Spleen (tissue), 11 donors: ENCODE measurements around the gene SRP14. TPM values are rescaled to one million over a fixed set of nuclear protein-coding genes. Genes with fewer than 3 reads are reported as not detected.

Experiments
- DNase-seq: peaks from one replicate; pipeline ENCODE4 v3.0.0-alpha.2; 2020
- H3K27ac ChIP-seq, 8 donors: fragments of 200-600 bp; sonication (generic) in 7 of 8; 1 replicate in 4 of 8; 2 replicates in 4 of 8; pipeline versions ENCODE4 v1.5.0 to v1.8.0; 2016 to 2021; ENCODE audit warnings: inconsistent platforms in 4 of 8, mild to moderate bottlenecking in 4 of 8, moderate library complexity in 1 of 8
- H3K27me3 ChIP-seq, 7 donors: fragments of 200-600 bp; sonication (generic) in 6 of 7; replicated peaks in 1 of 7; 1 replicate in 4 of 7; 2 replicates in 3 of 7; pipeline versions ENCODE4 v1.5.0 to v1.8.0; 2016 to 2021; ENCODE audit warnings: inconsistent platforms in 3 of 7, mild to moderate bottlenecking in 1 of 7
- H3K36me3 ChIP-seq, 6 donors: fragments of 200-600 bp; sonication (generic) in 5 of 6; 1 replicate in 4 of 6; 2 replicates in 2 of 6; pipeline versions ENCODE4 v1.5.0 to v1.8.0; 2016 to 2021; ENCODE audit warnings: inconsistent platforms in 2 of 6
- H3K4me1 ChIP-seq, 6 donors: fragments of 200-600 bp; sonication (generic) in 5 of 6; 1 replicate in 3 of 6; 2 replicates in 3 of 6; pipeline versions ENCODE4 v1.5.0 to v1.8.0; 2016 to 2021; ENCODE audit warnings: inconsistent platforms in 3 of 6
- H3K4me3 ChIP-seq, 8 donors: fragments of 200-600 bp; sonication (generic) in 7 of 8; 1 replicate in 4 of 8; 2 replicates in 4 of 8; pipeline versions ENCODE4 v1.5.0 to v1.8.0; 2016 to 2021; ENCODE audit warnings: inconsistent platforms in 4 of 8, mild to moderate bottlenecking in 4 of 8, moderate library complexity in 2 of 8
- H3K9me3 ChIP-seq, 8 donors: fragments of 200-600 bp; sonication (generic) in 7 of 8; 1 replicate in 4 of 8; 2 replicates in 4 of 8; pipeline versions ENCODE4 v1.5.0 to v1.8.0; 2016 to 2021; ENCODE audit warnings: inconsistent platforms in 4 of 8
- POLR2A ChIP-seq, 3 donors: fragments of 450-650 bp; IDR thresholded peaks; one replicate each; pipeline ENCODE4 v1.5.1; 2017; ENCODE audit warnings: antibody characterized with exemption in 3 of 3, mild to moderate bottlenecking in 1 of 3
- POLR2AphosphoS5 ChIP-seq, 3 donors: sonication (generic); formaldehyde crosslinking; IDR thresholded peaks; one replicate each; pipeline ENCODE4 v1.5.1; 2017; ENCODE audit warnings: antibody characterized with exemption in 3 of 3
- WGBS, 5 donors: extraction: QIAGEN DNeasy Blood & Tissue Kit in 3 of 5; methylation state at CpG; one replicate each; pipeline versions ENCODE4 v1.1.5 to v1.1.7; 2013 to 2018; 5-methylcytosine and 5-hydroxymethylcytosine counted together
- intact Hi-C: fragments of 100-400 bp; cut with DNase I; formaldehyde crosslinking; loops from one replicate; pipeline ENCODE4 v1.15.0; 2023; ENCODE audit warnings: low total_unique reads
- polyA plus RNA-seq, 3 donors: library from polyadenylated mRNA; stranded (reverse); fragments of 200-250 nt; gene quantifications; one replicate each; pipeline ENCODE4 v1.2.1, GENCODE V29; 2013
- total RNA-seq, 7 donors: library from RNA; depleted of rRNA in 3 of 7; stranded (reverse); fragments of >200 nt in 3 of 7; fragmentation: NEBNext Ultra II Directional in 4 of 7; extraction: Animal tissue kit (Norgen Biotek cat#: 25700) in 4 of 7; gene quantifications; one replicate each; pipeline versions ENCODE4 v1.1.0 to v1.2.1, GENCODE V29; 2016 to 2021
- TF ChIP-seq, protein P1 (sequence below), 11 experiments: fragments of 200-600 bp in 7 of 11; fragments of 450-650 bp in 4 of 11; sonication (generic) in 4 of 11; IDR thresholded peaks in 8 of 11; conservative IDR thresholded peaks in 3 of 11; 1 replicate in 7 of 11; 2 replicates in 4 of 11; pipeline versions ENCODE4 v1.4.0 to v1.8.0; 2016 to 2021; ENCODE audit warnings: antibody characterized with exemption in 11 of 11, inconsistent platforms in 4 of 11, mild to moderate bottlenecking in 1 of 11
- donor health status: healthy with polysubstance abuse.
- donor health status: DM: no; HTN: no; CAD: no; lungs with moderate emphysema.
- donor health status: DM: no; HTN: no; CAD: no.
- donor health status: Bipolar disorder and iron deficiency.
- donor health status: healthy.
- donor health status: DM: no; HTN: no; CAD: no.
- donor health status: DM: yes; HTN: yes; CAD: no.

Gene SRP14
- total and polyA plus RNA-seq, 10 donors = 109 to 356 (median 185) TPM

DNA sequence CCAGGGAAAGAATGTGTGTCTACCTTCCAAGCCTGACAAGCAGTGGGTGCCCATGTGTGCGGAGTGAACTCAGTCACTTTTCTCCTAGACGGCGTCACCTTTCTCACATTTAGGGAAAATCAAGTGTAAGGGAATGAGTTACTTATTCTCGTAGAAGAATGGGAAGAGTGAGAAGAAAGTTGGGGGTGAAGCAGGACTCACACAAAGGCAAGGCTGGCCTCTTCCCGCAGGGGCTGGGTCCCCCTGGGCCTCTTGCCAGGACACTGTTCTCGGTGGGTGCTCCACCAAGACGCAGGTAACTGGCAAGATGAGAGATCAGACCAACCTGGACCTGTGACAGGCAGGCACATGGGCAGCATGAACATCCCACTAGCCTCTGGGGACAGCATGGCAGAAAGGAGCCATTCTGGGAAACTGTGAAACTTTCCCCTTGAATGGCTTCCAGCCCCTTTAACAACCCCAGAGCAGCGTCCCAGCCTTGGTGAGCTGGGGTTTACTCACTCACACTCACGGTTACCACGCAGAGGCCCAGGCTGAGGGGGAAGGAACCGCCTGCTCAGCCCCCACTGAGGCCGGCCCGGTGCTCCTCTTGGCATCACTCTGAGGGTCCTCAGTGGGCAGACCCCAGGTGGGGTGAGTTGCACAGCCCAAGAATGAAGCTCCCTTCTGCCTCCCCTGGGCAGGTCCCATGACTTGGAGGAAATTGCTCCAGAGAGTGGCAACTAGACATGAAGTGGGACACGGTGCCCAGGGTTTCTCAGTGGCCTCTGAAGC is 15.0 kb upstream of the SRP14 start:
- Histone ChIP-seq H3K4me3 (no peak overlapping the region), H3K9me3 (no peaks in the 10 kb centered on the region), H3K27me3 (no peaks in the 10 kb centered on the region), H3K36me3 (peaks cover 0 to 4% (median 0%) of the 10 kb centered on the region in 6 donors), H3K4me1 (peaks cover 27 to 71% (median 48%) of the 10 kb centered on the region in 6 donors), H3K27ac (peak overlapping the region in 7 of 8 donors; percentile 38 to 81 (median 72))
- DNase-seq = peak; percentile 83
- TF ChIP-seq POLR2A (IDR thresholded peaks at IDR 0.05) (no peak), POLR2AphosphoS5 (IDR thresholded peaks at IDR 0.05) (no peak)
- TF ChIP-seq, protein P1, sequence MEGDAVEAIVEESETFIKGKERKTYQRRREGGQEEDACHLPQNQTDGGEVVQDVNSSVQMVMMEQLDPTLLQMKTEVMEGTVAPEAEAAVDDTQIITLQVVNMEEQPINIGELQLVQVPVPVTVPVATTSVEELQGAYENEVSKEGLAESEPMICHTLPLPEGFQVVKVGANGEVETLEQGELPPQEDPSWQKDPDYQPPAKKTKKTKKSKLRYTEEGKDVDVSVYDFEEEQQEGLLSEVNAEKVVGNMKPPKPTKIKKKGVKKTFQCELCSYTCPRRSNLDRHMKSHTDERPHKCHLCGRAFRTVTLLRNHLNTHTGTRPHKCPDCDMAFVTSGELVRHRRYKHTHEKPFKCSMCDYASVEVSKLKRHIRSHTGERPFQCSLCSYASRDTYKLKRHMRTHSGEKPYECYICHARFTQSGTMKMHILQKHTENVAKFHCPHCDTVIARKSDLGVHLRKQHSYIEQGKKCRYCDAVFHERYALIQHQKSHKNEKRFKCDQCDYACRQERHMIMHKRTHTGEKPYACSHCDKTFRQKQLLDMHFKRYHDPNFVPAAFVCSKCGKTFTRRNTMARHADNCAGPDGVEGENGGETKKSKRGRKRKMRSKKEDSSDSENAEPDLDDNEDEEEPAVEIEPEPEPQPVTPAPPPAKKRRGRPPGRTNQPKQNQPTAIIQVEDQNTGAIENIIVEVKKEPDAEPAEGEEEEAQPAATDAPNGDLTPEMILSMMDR (IDR thresholded peaks at IDR 0.05 in 8 of 11, conservative IDR thresholded peaks at IDR 0.05 in 3 of 11) = no peak
- 49 to 74% (median 61%) methylated on average over 14 of the region's 14 CpGs for WGBS, 5 donors
- intact Hi-C loops = no loop called here

DNA sequence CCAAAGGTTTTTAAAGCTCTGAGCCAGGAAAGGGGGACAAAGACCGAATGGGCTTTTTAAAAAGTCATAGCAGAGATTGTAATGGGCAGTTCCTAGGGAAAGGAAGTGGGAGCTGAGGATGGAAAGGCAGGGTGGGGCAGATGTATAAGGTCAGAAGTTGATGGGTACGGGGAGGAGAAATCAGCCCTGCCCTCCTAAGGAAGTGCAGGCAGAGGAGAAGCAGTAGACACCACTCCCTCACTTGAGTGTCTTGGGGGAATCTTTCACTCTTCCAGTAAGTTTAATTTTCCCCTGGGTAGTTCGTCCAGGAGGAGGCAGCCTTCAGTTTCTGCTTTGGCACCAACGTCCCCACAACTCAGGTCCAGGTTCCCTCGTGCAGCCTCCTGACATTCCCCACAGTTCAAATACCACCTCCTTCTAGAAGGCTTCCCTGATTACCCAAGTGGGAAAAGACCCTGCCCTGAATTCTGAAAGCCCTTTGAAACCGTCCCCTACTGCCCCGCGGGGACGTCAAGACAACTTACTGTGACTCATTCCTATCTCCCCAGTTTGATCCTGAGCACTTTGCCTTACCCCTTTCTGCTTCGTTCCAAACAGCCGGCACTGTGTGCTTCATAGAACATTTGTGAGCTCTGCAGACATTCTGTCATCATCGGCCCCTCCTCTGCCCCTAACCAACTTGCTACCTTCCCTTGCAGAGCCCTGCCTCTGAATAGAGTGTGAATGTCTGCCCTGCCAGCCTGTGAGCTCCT is 14.3 kb upstream of the SRP14 start:
- intact Hi-C loops = no loop called here

DNA sequence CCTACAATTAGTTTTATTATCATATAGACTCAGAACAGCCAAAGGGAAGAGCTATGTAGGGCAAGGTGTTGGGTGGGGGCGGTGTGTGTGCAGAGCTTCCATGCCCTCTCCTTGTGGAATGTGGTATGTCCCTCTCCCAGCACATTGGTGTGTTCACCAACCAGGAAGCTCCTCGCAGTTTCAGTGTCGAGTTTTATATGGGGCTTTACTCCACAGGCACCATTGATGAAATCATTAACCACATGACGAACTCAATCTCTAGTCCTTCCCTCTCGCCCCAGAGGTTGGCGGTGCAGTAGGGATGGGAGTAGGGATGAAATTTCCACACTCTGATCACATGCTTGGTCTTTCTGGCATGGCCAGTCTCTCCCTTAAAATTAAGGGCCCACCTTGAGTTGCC is 13.6 kb upstream of the SRP14 start:
- H3K27ac ChIP-seq = no peak overlapping the region
- peaks cover 38 to 77% (median 63%) of the 10 kb centered on the region in 6 donors for H3K4me1 ChIP-seq
- intact Hi-C loops = no loop called here

More for the DNA sequence above, 14.3 kb upstream of the SRP14 start:
- H3K27ac ChIP-seq = peak overlapping the region in 4 of 8 donors; percentile 72 to 81 (median 78)
- DNase-seq = peak; percentile 50
- TF ChIP-seq POLR2AphosphoS5 (IDR thresholded peaks at IDR 0.05) (no peak), POLR2A (IDR thresholded peaks at IDR 0.05) (no peak)
- TF ChIP-seq, protein P1 (IDR thresholded peaks at IDR 0.05 in 8 of 11, conservative IDR thresholded peaks at IDR 0.05 in 3 of 11) = no peak
- 71 to 83% (median 73%) methylated on average over 12 of the region's 12 CpGs for WGBS, 5 donors
- no peaks in the 10 kb centered on the region for H3K9me3 ChIP-seq
- H3K4me1 ChIP-seq = peaks cover 32 to 71% (median 56%) of the 10 kb centered on the region in 6 donors
- no peaks in the 10 kb centered on the region for H3K27me3 ChIP-seq
- H3K36me3 ChIP-seq = peaks cover 0 to 4% (median 0%) of the 10 kb centered on the region in 6 donors
- H3K4me3 ChIP-seq = no peak overlapping the region

DNA sequence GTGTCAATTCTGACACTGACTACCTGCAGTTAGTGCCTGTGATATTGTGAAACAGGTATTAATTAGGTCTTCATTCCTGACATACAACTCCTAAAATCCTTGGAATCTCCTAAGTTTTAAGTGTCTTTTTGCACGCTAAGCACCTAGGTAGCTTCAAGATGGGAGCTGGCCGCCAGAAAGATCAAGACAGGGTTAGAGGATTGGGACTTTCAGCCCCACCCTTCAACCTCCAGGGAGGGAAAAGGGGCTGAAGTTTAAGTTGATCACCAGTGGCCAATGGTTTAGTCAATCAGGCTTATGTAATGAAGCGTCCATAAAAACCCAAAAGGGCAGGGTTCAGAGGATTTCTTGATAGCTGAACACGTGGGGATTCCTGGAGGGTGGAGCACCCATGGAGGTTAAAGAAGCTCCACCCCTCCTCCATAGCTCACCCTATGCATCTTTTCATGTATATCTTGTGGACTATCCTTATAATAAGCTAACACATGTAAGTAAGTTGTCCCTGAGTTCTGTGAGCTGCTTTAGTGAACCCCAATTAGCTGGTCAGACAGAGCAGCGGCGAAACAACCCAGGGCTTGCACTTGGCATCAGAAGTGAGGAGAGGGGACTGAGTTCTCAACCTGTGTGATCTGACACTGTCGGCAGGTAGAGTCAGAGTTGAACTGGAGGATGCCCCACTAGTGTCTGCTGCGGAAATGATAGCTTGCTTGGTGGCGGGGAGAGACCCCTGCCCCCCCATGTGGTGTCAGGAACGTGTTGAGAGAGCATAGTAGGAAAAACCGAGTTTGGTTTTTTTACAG is 12.8 kb upstream of the SRP14 start:
- Histone ChIP-seq H3K9me3 (no peaks in the 10 kb centered on the region), H3K4me1 (peaks cover 45 to 85% (median 71%) of the 10 kb centered on the region in 6 donors), H3K4me3 (no peak overlapping the region), H3K27me3 (no peaks in the 10 kb centered on the region), H3K27ac (peak overlapping the region in 1 of 8 donors; percentile 16), H3K36me3 (peaks cover 0 to 4% (median 0%) of the 10 kb centered on the region in 6 donors)
- TF ChIP-seq POLR2AphosphoS5 (IDR thresholded peaks at IDR 0.05) = no peak
- TF ChIP-seq, protein P1 (IDR thresholded peaks at IDR 0.05 in 8 of 11, conservative IDR thresholded peaks at IDR 0.05 in 3 of 11) = no peak
- no peak for TF ChIP-seq POLR2A (IDR thresholded peaks at IDR 0.05)
- DNase-seq = peak; percentile 39
- WGBS, 5 donors = 81 to 90% (median 84%) methylated on average over 11 of the region's 11 CpGs
- intact Hi-C loops = no loop called here

More for the DNA sequence above, 13.6 kb upstream of the SRP14 start:
- 59 to 87% (median 63%) methylated on average over 6 of the region's 6 CpGs for WGBS, 5 donors
- Histone ChIP-seq H3K9me3 (no peaks in the 10 kb centered on the region), H3K27me3 (no peaks in the 10 kb centered on the region), H3K4me3 (no peak overlapping the region), H3K36me3 (peaks cover 0 to 4% (median 0%) of the 10 kb centered on the region in 6 donors)
- DNase-seq = peak; percentile 15
- TF ChIP-seq POLR2AphosphoS5 (IDR thresholded peaks at IDR 0.05) = no peak
- TF ChIP-seq POLR2A (IDR thresholded peaks at IDR 0.05) = no peak
